ENCODE data around the gene CNTNAP1. TPM values are rescaled to one million over a fixed set of nuclear protein-coding genes. Genes with fewer than 3 reads are reported as not detected.
A peak's percentile ranks its signal among the peaks of the same experiment; 100 is the strongest.

The CNTNAP1 gene
- polyA plus RNA-seq, 3 donors from 2014 or later, result 0.73 TPM; not detected in 2

GRCh38 chr17:42684929-42685556 is 2.7 kb downstream of the CNTNAP1 start:
- Mint-ChIP-seq H3K36me3 (peaks cover 0 to 3% (median 0%) of the 10 kb centered on the region in 3 donors), H3K27me3 (ENCODE audit: low read depth in 3 of 3) (peaks cover 19 to 28% (median 21%) of the 10 kb centered on the region in 3 donors), H3K9me3 (peaks cover 0 to 7% (median 0%) of the 10 kb centered on the region in 6 donors), H3K4me1 (peaks cover 24 to 31% of the 10 kb centered on the region in 2 donors), H3K4me3 (peak overlapping the region in 1 of 5 donors; percentile 24), H3K27ac (no peak overlapping the region)
- no peak for DNase-seq

GRCh38 chr17:42685831-42686230 is 3.5 kb downstream of the CNTNAP1 start:
- no peak for DNase-seq
- H3K27ac Mint-ChIP-seq, result no peak overlapping the region
- peaks cover 18 to 24% (median 19%) of the 10 kb centered on the region in 3 donors for H3K27me3 Mint-ChIP-seq (ENCODE audit: low read depth in 3 of 3)
- peaks cover 0 to 3% (median 0%) of the 10 kb centered on the region in 3 donors for H3K36me3 Mint-ChIP-seq
- no peak overlapping the region for H3K4me3 Mint-ChIP-seq
- H3K9me3 Mint-ChIP-seq, result peaks cover 0 to 7% (median 0%) of the 10 kb centered on the region in 6 donors
- H3K4me1 Mint-ChIP-seq, result peaks cover 20 to 25% of the 10 kb centered on the region in 2 donors

GRCh38 chr17:42686520-42687128 is 4.3 kb downstream of the CNTNAP1 start:
- no peak overlapping the region for H3K27ac Mint-ChIP-seq
- no peak for DNase-seq
- H3K27me3 Mint-ChIP-seq (ENCODE audit: low read depth in 3 of 3), result peaks cover 12 to 24% (median 19%) of the 10 kb centered on the region in 3 donors
- no peak overlapping the region for H3K4me3 Mint-ChIP-seq
- peaks cover 15 to 18% of the 10 kb centered on the region in 2 donors for H3K4me1 Mint-ChIP-seq
- peaks cover 0 to 3% (median 0%) of the 10 kb centered on the region in 3 donors for H3K36me3 Mint-ChIP-seq
- peaks cover 0 to 5% (median 0%) of the 10 kb centered on the region in 6 donors for H3K9me3 Mint-ChIP-seq

- Mint-ChIP-seq H3K36me3 (peaks cover 0 to 3% (median 0%) of the 10 kb centered on the region in 3 donors), H3K4me1 (peaks cover 5 to 7% of the 10 kb centered on the region in 2 donors), H3K4me3 (no peak overlapping the region), H3K27ac (no peak overlapping the region), H3K27me3 (ENCODE audit: low read depth in 3 of 3) (peaks cover 12 to 19% (median 15%) of the 10 kb centered on the region in 3 donors), H3K9me3 (peaks cover 0 to 5% (median 0%) of the 10 kb centered on the region in 6 donors)
- DNase-seq, result no peak
These were observed 5.5 kb downstream of the CNTNAP1 start for GRCh38 chr17:42687707-42688320.

- Mint-ChIP-seq H3K9me3 (no peaks in the 10 kb centered on the region), H3K27me3 (ENCODE audit: low read depth in 3 of 3) (peaks cover 0 to 6% (median 4%) of the 10 kb centered on the region in 3 donors), H3K36me3 (no peaks in the 10 kb centered on the region), H3K4me1 (no peaks in the 10 kb centered on the region), H3K4me3 (no peak overlapping the region), H3K27ac (no peak overlapping the region)
- no peak for DNase-seq
These were observed 8.3 kb downstream of the CNTNAP1 start for GRCh38 chr17:42690596-42690995.

GRCh38 chr17:42691021-42691545 is 8.8 kb downstream of the CNTNAP1 start:
- Mint-ChIP-seq H3K9me3 (no peaks in the 10 kb centered on the region), H3K4me1 (no peaks in the 10 kb centered on the region), H3K27ac (no peak overlapping the region)

GRCh38 chr17:42692489-42692888 is 10.2 kb downstream of the CNTNAP1 start:
- Mint-ChIP-seq H3K4me3 (no peak overlapping the region), H3K4me1 (no peaks in the 10 kb centered on the region), H3K27ac (no peak overlapping the region), H3K36me3 (peaks cover 0 to 8% (median 0%) of the 10 kb centered on the region in 3 donors), H3K27me3 (ENCODE audit: low read depth in 3 of 3) (peaks cover 0 to 4% (median 2%) of the 10 kb centered on the region in 3 donors), H3K9me3 (no peaks in the 10 kb centered on the region)
- no peak for DNase-seq

More at GRCh38 chr17:42691021-42691545, 8.8 kb downstream of the CNTNAP1 start:
- peaks cover 0 to 6% (median 4%) of the 10 kb centered on the region in 3 donors for H3K27me3 Mint-ChIP-seq (ENCODE audit: low read depth in 3 of 3)
- no peak overlapping the region for H3K4me3 Mint-ChIP-seq
- DNase-seq, result no peak
- peaks cover 0 to 4% (median 0%) of the 10 kb centered on the region in 3 donors for H3K36me3 Mint-ChIP-seq

GRCh38 chr17:42694524-42694923 is 12.2 kb downstream of the CNTNAP1 start:
- Mint-ChIP-seq H3K9me3 (no peaks in the 10 kb centered on the region), H3K36me3 (peaks cover 0 to 15% (median 3%) of the 10 kb centered on the region in 3 donors)
- DNase-seq, result no peak

GRCh38 chr17:42695500-42695899 is 13.2 kb downstream of the CNTNAP1 start:
- DNase-seq, result no peak
- H3K4me1 Mint-ChIP-seq, result no peaks in the 10 kb centered on the region
- H3K9me3 Mint-ChIP-seq, result no peaks in the 10 kb centered on the region
- peaks cover 0 to 19% (median 3%) of the 10 kb centered on the region in 3 donors for H3K36me3 Mint-ChIP-seq
- no peak overlapping the region for H3K27ac Mint-ChIP-seq
- H3K4me3 Mint-ChIP-seq, result no peak overlapping the region
- peaks cover 0 to 4% (median 0%) of the 10 kb centered on the region in 3 donors for H3K27me3 Mint-ChIP-seq (ENCODE audit: low read depth in 3 of 3)

More at GRCh38 chr17:42694524-42694923, 12.2 kb downstream of the CNTNAP1 start:
- Mint-ChIP-seq H3K4me3 (no peak overlapping the region), H3K4me1 (no peaks in the 10 kb centered on the region), H3K27ac (no peak overlapping the region), H3K27me3 (ENCODE audit: low read depth in 3 of 3) (peaks cover 0 to 4% (median 0%) of the 10 kb centered on the region in 3 donors)

GRCh38 chr17:42697108-42697811 is 14.9 kb downstream of the CNTNAP1 start:
- Mint-ChIP-seq H3K27ac (no peak overlapping the region), H3K4me3 (no peak overlapping the region), H3K36me3 (peaks cover 0 to 35% (median 3%) of the 10 kb centered on the region in 3 donors), H3K4me1 (no peaks in the 10 kb centered on the region), H3K9me3 (no peaks in the 10 kb centered on the region), H3K27me3 (ENCODE audit: low read depth in 3 of 3) (peaks cover 0 to 4% (median 0%) of the 10 kb centered on the region in 3 donors)
- DNase-seq, result no peak

GRCh38 chr17:42698736-42699414 is 16.5 kb downstream of the CNTNAP1 start:
- Mint-ChIP-seq H3K4me3 (no peak overlapping the region), H3K4me1 (no peaks in the 10 kb centered on the region), H3K27ac (peak overlapping the region in 1 of 6 donors; percentile 50), H3K36me3 (peaks cover 10 to 49% (median 16%) of the 10 kb centered on the region in 3 donors), H3K27me3 (ENCODE audit: low read depth in 3 of 3) (no peaks in the 10 kb centered on the region), H3K9me3 (no peaks in the 10 kb centered on the region)
- no peak for DNase-seq

- Mint-ChIP-seq H3K4me3 (no peak overlapping the region), H3K4me1 (no peaks in the 10 kb centered on the region), H3K27me3 (ENCODE audit: low read depth in 3 of 3) (no peaks in the 10 kb centered on the region), H3K9me3 (no peaks in the 10 kb centered on the region), H3K27ac (no peak overlapping the region), H3K36me3 (peaks cover 13 to 52% (median 21%) of the 10 kb centered on the region in 3 donors)
- DNase-seq, result no peak
These were observed 17.0 kb downstream of the CNTNAP1 start for GRCh38 chr17:42699415-42699740.
